Measurements from ENCODE around the gene TJAP1. TPM values are rescaled to one million over a fixed set of nuclear protein-coding genes. Genes with fewer than 3 reads are reported as not detected.
"Not testable (repeated sequence)": the region's sequence is repeated elsewhere in the genome, so short reads cannot be mapped to it uniquely, and the experiment has no call there.

Gene TJAP1
- total RNA-seq, 2 experiments from 2014 or later, result 23.0 to 24.6 TPM

GRCh38 chr6:43498291-43498690 is 20.9 kb downstream of the TJAP1 start:
- DNase-seq; intact Hi-C loops (cut with micrococcal nuclease); H3K4me3 Mint-ChIP-seq; H3K27ac Mint-ChIP-seq; H3K27me3 Mint-ChIP-seq (ENCODE audit: low read depth); H3K36me3 Mint-ChIP-seq (ENCODE audit: low read depth); H3K9me3 Mint-ChIP-seq: not testable (repeated sequence)
- peaks cover 17% of the 10 kb centered on the region for H3K4me1 Mint-ChIP-seq (ENCODE audit: low read depth)
- CTCF ChIA-PET, result interaction anchor here (0.6 to 1.5 kb wide), 3 partner anchors 8 to 93 kb away, joined by 3 to 5 read pairs (median 4); no protein-coding TSS in a partner anchor

DNA sequence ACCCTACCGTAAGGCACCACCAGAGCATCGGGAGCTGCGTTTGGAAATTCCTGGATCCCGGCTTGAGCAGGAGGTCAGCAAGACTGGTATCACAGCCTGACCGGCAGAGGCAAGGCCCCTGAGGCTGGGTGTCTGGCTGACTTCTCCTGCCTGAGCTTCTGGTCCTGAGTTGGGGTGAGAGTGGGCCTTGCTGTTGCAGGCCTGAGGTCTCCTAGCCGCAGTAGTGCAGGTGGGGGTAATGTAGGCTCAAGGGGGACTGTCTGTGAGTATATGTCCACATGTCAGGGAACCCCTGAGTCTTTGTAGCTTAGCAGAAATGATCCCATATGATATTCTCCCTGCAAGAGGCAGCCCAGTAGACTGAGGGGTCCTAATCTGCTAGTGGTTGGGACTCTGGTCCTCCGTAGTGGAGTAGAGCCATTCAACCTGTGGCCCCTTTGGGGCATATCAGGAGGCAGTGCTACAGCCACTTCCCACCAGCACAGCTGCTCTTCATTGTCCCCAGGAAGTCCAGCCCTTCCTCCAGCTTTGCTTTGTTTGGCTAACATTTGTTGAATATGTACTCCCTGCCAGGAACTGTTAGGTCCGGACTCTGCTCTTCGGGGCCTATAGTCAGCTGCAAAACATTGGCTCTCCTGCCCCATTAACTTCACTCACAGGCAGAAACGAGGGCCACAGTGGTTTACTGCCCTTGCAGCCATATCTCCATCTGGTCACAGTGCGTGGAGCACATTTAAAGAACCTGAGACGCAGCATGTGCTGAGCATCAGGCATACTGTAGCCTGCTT is 21.9 kb downstream of the TJAP1 start:
- no peak overlapping the region for H3K27ac Mint-ChIP-seq
- CTCF ChIA-PET, result interaction anchor here (1.5 kb wide), 1 partner anchor 8 kb away, joined by 5 read pairs; no protein-coding TSS in a partner anchor
- peaks cover 6% of the 10 kb centered on the region for H3K36me3 Mint-ChIP-seq (ENCODE audit: low read depth)
- H3K9me3 Mint-ChIP-seq, result no peaks in the 10 kb centered on the region
- H3K4me3 Mint-ChIP-seq, result no peak overlapping the region
- H3K27me3 Mint-ChIP-seq (ENCODE audit: low read depth), result no peaks in the 10 kb centered on the region
- peaks cover 11% of the 10 kb centered on the region for H3K4me1 Mint-ChIP-seq (ENCODE audit: low read depth)
- intact Hi-C loops (cut with micrococcal nuclease), result no loop called here
- no peak for DNase-seq

DNA sequence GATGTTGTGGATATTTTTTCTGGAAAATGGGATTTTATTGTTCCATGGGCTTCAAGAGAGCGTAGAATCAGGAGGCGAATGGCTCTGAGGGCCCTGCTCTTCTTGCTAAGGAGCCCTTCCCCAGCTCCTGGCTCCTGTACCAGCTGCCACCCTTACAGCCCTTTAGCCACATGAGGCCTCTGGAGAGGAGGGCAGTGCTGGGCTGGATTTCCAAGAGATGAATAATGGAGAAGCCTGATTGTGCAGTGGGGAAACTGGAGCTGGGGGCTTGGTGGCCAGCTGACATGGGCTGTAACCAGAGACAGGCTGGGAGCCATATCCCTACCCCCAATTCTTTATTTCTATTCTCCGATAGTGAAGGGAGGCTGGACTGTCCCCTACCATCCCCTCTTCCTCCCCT is 23.6 kb downstream of the TJAP1 start:
- intact Hi-C loops (cut with micrococcal nuclease), result loop anchor here (10.0 kb wide), 1 partner anchor 426 kb away; the partner anchor contains the start of gene PTK7
- Mint-ChIP-seq H3K36me3 (ENCODE audit: low read depth) (peaks cover 6% of the 10 kb centered on the region), H3K27ac (no peak overlapping the region)

DNA sequence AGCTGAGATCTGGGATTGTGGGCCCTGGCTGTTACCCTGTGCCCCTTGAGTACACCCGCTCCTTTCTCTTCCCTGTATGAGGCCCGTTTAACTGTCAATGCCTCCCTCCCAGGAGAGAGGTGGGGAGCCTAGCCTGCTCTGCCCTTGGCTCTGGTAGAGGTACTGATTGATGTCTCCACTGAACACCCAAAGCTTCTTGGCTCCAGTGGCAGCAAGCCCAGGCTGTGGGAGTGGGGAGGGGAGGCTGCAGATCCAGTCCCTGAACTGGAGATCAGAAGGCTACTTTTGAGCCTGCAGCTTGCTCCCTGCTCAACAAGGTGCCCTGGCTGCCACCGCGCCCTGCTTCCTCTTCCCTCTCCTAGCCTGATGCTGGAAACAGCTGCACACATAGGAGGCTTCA is 25.3 kb downstream of the TJAP1 start:
- Mint-ChIP-seq H3K4me1 (ENCODE audit: low read depth) (no peaks in the 10 kb centered on the region), H3K9me3 (no peaks in the 10 kb centered on the region), H3K4me3 (no peak overlapping the region), H3K27me3 (ENCODE audit: low read depth) (peaks cover under 1% of the 10 kb centered on the region), H3K27ac (no peak overlapping the region), H3K36me3 (ENCODE audit: low read depth) (peaks cover 8% of the 10 kb centered on the region)
- DNase-seq, result no peak
- intact Hi-C loops (cut with micrococcal nuclease), result loop anchor here (10.0 kb wide), 1 partner anchor 428 kb away; the partner anchor contains the start of gene PTK7
- CTCF ChIA-PET, result interaction anchor here (0.5 to 1.6 kb wide), 4 partner anchors 43 to 168 kb away, joined by 3 to 6 read pairs (median 4); no protein-coding TSS in a partner anchor

More for the DNA sequence above, 23.6 kb downstream of the TJAP1 start:
- Mint-ChIP-seq H3K4me1 (ENCODE audit: low read depth) (no peaks in the 10 kb centered on the region), H3K9me3 (no peaks in the 10 kb centered on the region), H3K4me3 (no peak overlapping the region), H3K27me3 (ENCODE audit: low read depth) (no peaks in the 10 kb centered on the region)
- no peak for DNase-seq
- CTCF ChIA-PET, result no interaction called here

GRCh38 chr6:43503443-43503842 is 26.1 kb downstream of the TJAP1 start:
- Mint-ChIP-seq H3K27me3 (ENCODE audit: low read depth) (peaks cover 5% of the 10 kb centered on the region), H3K36me3 (ENCODE audit: low read depth) (peaks cover 8% of the 10 kb centered on the region), H3K9me3 (no peaks in the 10 kb centered on the region), H3K4me3 (no peak overlapping the region), H3K27ac (no peak overlapping the region), H3K4me1 (ENCODE audit: low read depth) (no peaks in the 10 kb centered on the region)
- DNase-seq, result no peak
- CTCF ChIA-PET, result interaction anchor here (0.5 to 1.6 kb wide), 6 partner anchors 9 to 168 kb away, joined by 3 to 6 read pairs (median 3); no protein-coding TSS in a partner anchor
- intact Hi-C loops (cut with micrococcal nuclease), result loop anchor here (10.0 kb wide), 1 partner anchor 429 kb away; the partner anchor contains the start of gene PTK7

DNA sequence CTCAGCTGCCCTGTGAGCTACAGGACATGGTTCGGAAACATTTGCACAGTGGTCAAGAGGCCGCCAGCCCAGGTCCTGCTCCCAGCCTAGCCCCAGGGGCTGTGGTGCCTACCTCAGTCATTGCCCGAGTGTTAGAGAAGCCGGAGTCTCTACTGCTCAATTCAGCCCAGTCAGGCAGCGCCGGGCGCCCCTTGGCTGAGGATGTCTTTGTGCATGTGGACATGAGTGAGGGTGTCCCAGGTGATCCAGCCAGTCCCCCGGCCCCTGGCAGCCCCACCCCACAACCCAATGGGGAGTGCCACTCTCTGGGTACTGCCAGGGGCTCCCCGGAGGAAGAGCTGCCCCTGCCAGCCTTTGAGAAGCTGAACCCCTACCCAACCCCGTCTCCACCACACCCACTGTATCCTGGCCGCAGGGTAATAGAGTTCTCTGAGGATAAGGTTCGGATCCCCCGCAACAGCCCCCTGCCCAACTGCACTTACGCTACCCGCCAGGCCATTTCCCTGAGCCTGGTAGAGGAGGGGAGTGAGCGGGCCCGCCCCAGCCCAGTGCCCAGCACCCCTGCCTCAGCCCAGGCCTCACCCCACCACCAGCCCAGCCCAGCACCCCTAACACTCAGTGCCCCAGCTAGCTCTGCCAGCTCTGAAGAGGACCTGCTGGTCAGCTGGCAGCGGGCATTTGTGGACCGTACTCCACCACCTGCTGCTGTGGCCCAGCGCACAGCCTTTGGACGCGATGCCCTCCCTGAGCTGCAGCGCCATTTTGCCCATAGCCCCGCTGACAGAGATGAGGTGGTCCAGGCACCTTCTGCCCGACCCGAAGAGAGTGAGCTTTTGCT is 27.6 kb downstream of the TJAP1 start:
- Mint-ChIP-seq H3K27ac (no peak overlapping the region), H3K27me3 (ENCODE audit: low read depth) (peaks cover 14% of the 10 kb centered on the region), H3K4me3 (no peak overlapping the region), H3K9me3 (no peaks in the 10 kb centered on the region), H3K36me3 (ENCODE audit: low read depth) (peaks cover 6% of the 10 kb centered on the region), H3K4me1 (ENCODE audit: low read depth) (peaks cover 5% of the 10 kb centered on the region)
- intact Hi-C loops (cut with micrococcal nuclease), result loop anchor here (5.0 to 10.0 kb wide), 2 partner anchors 430 to 603 kb away; partner anchors contain the start of gene PTK7
- DNase-seq, result no peak
- CTCF ChIA-PET, result interaction anchor here (0.6 to 5.0 kb wide), 20 partner anchors 12 to 404 kb away, joined by 3 to 69 read pairs (median 4); partner anchors contain the start of genes DLK2, DNPH1, POLR1C and SLC22A7

GRCh38 chr6:43505718-43506117 is 28.3 kb downstream of the TJAP1 start:
- Mint-ChIP-seq H3K27ac (no peak overlapping the region), H3K27me3 (ENCODE audit: low read depth) (peaks cover 14% of the 10 kb centered on the region), H3K4me3 (no peak overlapping the region), H3K4me1 (ENCODE audit: low read depth) (peaks cover 5% of the 10 kb centered on the region), H3K36me3 (ENCODE audit: low read depth) (peaks cover 6% of the 10 kb centered on the region), H3K9me3 (no peaks in the 10 kb centered on the region)
- CTCF ChIA-PET, result interaction anchor here (0.6 to 5.0 kb wide), 45 partner anchors 8 to 365 kb away, joined by 3 to 69 read pairs (median 4); partner anchors contain the start of genes CRIP3, DLK2, DNPH1 and POLR1C
- intact Hi-C loops (cut with micrococcal nuclease), result loop anchor here (1.0 to 10.0 kb wide), 5 partner anchors 50 to 603 kb away; partner anchors contain the start of genes DLK2 and PTK7
- DNase-seq, result no peak

DNA sequence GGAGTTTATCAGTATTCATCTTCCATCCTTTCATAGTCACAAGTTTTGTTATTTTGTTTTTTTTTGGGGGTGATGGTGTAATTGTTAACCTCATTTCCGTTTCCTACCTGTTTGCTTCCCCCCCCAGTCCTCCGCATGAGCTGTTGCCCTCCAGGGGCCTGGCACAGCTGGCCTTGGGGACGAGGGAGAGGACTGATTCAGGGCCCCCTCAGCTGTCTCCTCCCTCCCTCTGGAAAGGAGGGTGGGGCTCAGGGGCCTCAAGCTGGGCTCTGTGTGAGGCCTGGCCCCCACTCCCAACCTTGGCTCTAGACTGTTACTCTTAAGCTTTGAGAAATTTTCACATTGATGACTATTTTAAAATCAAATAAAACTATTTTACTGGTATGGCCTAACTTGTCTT is 28.8 kb downstream of the TJAP1 start:
- CTCF ChIA-PET, result interaction anchor here (0.6 to 5.0 kb wide), 50 partner anchors 8 to 366 kb away, joined by 3 to 69 read pairs (median 4); partner anchors contain the start of genes CRIP3, DLK2, DNPH1 and POLR1C
- H3K4me1 Mint-ChIP-seq (ENCODE audit: low read depth), result peaks cover 5% of the 10 kb centered on the region
- intact Hi-C loops (cut with micrococcal nuclease), result loop anchor here (1.0 to 10.0 kb wide), 5 partner anchors 51 to 604 kb away; partner anchors contain the start of genes DLK2 and PTK7
- H3K27me3 Mint-ChIP-seq (ENCODE audit: low read depth), result peaks cover 14% of the 10 kb centered on the region
- no peaks in the 10 kb centered on the region for H3K9me3 Mint-ChIP-seq
- no peak overlapping the region for H3K4me3 Mint-ChIP-seq
- DNase-seq, result no peak
- no peak overlapping the region for H3K27ac Mint-ChIP-seq
- H3K36me3 Mint-ChIP-seq (ENCODE audit: low read depth), result peaks cover 6% of the 10 kb centered on the region

DNA sequence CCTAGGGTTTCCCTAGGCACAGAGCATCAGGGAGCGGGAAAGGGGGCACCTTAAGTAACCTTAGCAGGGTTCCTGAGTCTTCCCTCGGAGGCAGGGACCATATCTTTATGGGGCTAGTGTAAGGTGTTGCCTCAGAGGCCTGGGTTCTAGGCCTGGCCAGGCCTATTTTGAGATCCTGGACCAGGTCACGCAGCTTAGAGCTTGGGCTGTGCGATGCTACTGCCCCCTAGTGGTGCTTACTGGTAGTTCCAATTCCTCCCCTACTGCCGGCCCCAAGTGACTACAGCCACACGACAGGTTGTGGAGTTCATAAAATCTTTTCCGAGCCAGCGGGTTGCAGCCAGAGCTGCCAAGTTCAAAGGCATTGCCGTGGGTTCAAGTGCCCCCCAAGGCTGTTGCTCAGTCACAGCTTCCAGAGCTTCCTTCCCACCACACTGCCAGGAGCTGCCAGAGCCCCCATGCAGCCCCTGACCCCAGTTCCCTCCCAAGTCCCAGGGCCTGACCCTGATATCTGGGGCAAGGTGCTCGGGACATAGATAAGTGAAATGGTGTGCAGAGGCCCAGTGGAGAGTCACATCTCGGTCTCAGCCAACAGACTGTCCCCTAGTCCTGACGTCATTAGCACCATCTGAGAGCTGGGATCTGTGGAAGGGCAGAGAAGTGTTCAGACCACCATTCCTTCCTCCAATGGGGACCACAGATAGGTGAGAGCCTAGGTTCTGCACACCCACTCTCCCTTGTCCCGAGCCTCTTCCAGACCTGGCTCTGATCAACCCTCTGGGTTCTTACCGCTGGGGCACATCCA is 29.5 kb downstream of the TJAP1 start:
- peak; percentile 89 for DNase-seq
- Mint-ChIP-seq H3K27ac (no peak overlapping the region), H3K4me3 (no peak overlapping the region), H3K9me3 (no peaks in the 10 kb centered on the region), H3K36me3 (ENCODE audit: low read depth) (peaks cover 8% of the 10 kb centered on the region), H3K27me3 (ENCODE audit: low read depth) (peaks cover 14% of the 10 kb centered on the region), H3K4me1 (ENCODE audit: low read depth) (peaks cover 5% of the 10 kb centered on the region)
- CTCF ChIA-PET, result interaction anchor here (0.7 to 5.0 kb wide), 44 partner anchors 8 to 282 kb away, joined by 3 to 69 read pairs (median 4); partner anchors contain the start of genes CRIP3, DLK2, DNPH1 and POLR1C
- intact Hi-C loops (cut with micrococcal nuclease), result loop anchor here (1.0 to 10.0 kb wide), 5 partner anchors 52 to 605 kb away; partner anchors contain the start of genes DLK2 and PTK7

DNA sequence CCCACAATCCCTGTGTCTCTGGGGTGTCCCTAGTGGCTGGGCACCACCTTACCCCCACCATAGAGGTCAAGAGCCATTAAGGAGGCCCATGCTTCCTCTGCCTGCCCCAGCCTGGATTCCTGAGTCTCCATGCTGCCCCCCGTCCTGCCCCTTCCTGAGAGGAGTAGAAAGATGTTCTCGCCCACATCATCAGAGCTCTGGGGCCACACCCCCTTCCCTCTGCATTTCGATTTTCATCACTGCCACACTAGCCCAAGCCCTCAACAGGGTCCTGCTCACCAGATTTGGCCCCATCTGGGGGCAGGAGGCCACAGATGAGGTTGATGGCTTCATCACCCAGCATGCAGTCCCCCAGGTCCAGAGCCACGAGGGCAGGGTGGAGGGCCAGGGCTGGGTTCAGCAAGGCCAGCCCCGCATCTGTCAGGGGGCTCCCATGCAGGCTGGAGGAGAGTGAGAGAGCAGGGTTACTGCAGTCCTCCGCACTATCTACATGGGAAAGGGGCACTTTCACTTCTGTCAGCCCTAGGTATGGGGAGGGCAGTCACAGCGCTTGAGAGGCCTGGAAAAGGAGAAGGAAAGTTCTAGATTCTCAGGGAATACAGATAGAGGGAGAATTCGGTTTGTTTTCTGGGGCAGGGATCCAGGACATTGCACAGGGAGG is 31.2 kb downstream of the TJAP1 start:
- peaks cover 7% of the 10 kb centered on the region for H3K36me3 Mint-ChIP-seq (ENCODE audit: low read depth)
- H3K27ac Mint-ChIP-seq, result no peak overlapping the region
- peak overlapping the region; percentile 68 for H3K4me3 Mint-ChIP-seq
- H3K9me3 Mint-ChIP-seq, result no peaks in the 10 kb centered on the region
- H3K27me3 Mint-ChIP-seq (ENCODE audit: low read depth), result peaks cover 14% of the 10 kb centered on the region
- no peak for DNase-seq
- H3K4me1 Mint-ChIP-seq (ENCODE audit: low read depth), result peaks cover 8% of the 10 kb centered on the region
- CTCF ChIA-PET, result interaction anchor here (0.8 to 5.0 kb wide), 16 partner anchors 9 to 279 kb away, joined by 3 to 69 read pairs (median 10); partner anchors contain the start of genes CRIP3, DLK2, DNPH1 and POLR1C
- intact Hi-C loops (cut with micrococcal nuclease), result loop anchor here (1.0 to 10.0 kb wide), 3 partner anchors 139 to 606 kb away; partner anchors contain the start of genes PTK7 and ZNF318
